Erythroblast (primary cell): Measurements from ENCODE around the gene ZBTB42.

Experiments used
- GATA1 ChIP-seq: IDR thresholded peaks from 2 replicates; pipeline ENCODE4 v1.6.1; 2011; ENCODE audit warnings: low read depth, mild to moderate bottlenecking, control low read depth, low read length, moderate library complexity
- POLR2A ChIP-seq: IDR thresholded peaks from 2 replicates; pipeline ENCODE4 v1.6.1; 2011; ENCODE audit warnings: mild to moderate bottlenecking, low read length

GRCh38 chr14:104793703-104793959, 7.3 kb upstream of the ZBTB42 start:
- no peak for TF ChIP-seq POLR2A
- no peak for TF ChIP-seq GATA1
